Fibroblast of upper back skin (primary cell): ENCODE measurements around the gene ANKRD44.
"Not testable (repeated sequence)": the region's sequence is repeated elsewhere in the genome, so short reads cannot be mapped to it uniquely, and the experiment has no call there.

ENCODE experiments used
- DNase-seq: peaks from one replicate; pipeline ENCODE4 v3.0.0-alpha.2; 2013

The ANKRD44 gene

DNA sequence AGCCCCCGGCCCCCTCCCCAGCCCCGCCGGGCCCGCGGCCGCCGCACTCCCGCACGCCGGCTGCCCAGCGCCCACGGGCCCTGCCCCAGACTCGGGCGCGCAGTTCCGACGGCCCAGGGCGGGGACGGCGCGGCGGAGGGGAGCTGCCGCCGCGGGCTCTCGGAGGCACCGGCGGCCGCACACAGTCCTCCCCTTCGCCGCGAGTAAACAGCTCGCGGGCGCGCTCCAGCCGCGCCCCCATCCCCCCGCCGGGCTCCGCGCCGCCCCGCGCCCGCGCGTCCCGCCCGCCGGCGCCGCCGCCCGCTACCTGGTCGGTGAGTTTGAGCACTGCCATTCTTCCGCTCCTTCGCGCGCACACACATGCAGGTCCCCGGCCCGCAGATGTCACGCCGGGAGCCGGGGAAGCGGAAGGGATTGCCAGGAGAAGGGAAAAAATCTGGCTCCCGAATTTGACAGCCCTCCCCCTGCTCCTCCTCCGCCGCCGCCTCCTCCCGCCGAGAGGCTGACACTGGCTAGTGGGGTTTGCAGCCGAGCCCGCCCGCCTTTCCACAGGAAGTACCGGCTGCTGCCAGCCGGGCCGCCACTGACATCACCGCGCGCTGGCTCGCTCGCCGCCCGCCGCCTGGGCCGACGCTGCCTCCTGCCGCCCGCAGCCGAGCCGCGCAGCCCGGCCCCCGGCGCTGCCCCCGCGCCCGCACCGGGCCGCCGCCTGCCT lies at the start of gene ANKRD44:
Gene ANKRD44, minus strand, starts transcription at position 510 of the 715 bp plus-strand sequence. Its CDS starts 176 bp downstream, at position 334.
- DNase-seq = peak; percentile 81

DNA sequence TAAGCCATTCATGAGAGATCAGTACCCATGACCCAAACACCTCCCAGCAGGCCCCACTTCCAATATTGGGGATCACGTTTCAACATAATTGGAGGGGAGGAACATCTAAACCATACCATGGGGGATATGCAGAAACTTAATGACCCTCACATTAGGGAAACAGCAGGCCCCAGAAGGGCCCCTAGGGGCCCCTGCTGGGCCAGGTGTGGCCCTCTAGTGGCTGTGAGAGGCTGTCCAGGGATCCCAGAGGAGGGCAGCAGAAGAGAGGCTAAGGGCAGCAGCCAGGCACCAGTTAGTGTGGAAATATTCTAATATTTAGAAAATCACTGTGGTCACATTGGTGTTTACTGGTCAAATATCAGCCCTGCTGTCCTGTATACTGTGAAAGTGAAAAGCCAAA lies 49.3 kb upstream of the ANKRD44 start:
- no peak for DNase-seq

DNA sequence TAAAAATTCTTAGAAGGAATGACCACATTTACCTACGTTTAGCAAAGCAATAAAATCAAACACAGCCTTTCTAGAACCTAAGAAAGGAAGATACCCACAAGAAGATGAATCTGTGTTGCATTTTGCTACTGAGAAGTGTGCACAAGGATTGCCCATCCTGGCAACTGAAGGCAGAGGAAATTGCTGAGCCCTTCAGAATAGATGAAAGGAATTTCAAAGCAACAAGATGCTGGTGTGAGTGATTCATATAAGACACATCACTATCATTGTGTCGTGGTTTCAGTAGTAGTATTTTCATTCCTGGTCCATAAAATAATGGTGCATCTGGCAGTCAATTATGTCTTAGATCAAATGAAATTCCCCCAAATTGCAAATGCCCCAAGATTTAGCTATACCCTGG lies 48.4 kb upstream of the ANKRD44 start:
- peak; percentile 57 for DNase-seq

DNA sequence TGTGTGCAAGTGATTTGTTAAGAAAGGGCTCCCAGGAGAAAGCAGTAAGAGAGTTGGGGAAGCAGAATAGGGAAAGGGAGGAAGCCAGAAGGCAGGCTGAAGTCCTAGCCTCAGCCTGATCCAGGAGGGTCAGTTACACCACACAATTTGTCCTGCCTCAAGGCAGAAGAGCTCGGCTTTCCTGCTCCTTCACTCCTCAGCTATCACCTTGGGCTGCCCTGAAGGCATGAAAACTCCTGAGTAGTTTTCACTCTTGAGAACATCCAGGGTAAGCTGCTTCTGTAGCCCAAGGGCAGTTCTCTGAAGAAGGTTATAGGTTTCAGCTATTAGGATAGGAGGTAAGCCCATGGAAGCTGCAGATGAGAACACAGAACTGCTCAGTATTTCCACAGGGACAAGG lies 47.4 kb upstream of the ANKRD44 start:
- DNase-seq = no peak

DNA sequence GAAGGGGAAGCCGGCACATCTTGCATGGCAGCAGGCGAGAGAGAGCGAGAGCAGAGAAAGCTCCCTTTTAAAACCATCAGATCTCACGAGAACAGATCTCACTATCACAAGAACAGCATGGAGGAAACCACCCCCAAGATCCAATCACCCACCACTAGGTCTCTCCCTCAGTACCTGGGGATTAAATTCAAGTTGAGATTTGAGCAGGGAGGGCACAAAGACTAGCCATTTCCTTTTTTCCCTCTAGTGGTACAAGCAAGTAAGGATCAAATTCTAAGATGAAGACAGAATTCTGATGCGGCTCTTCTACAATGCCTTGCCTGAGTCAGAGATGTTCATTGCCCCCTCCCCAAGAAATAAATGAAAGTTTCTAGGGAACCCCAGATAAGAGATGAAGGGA lies 45.6 kb upstream of the ANKRD44 start:
- no peak for DNase-seq

DNA sequence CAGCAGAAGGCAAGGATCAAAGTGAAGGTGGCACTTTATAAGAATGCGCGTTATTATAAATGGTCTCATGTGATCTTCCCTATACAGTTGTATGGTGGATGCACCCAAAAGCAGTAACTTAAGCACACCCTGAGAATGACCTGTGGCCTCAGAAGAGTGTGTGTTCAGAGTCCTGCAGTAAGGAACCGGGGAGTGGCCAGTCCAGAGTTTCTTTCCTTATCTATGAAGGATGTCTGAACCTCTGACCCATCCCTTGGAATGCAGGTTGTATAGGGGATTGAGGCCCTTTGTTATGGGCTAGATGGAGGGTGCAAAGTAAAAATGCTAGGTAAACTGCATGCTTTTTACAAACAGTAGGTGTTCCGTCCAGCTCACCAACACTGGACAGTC lies 43.6 kb upstream of the ANKRD44 start:
- DNase-seq = no peak

DNA sequence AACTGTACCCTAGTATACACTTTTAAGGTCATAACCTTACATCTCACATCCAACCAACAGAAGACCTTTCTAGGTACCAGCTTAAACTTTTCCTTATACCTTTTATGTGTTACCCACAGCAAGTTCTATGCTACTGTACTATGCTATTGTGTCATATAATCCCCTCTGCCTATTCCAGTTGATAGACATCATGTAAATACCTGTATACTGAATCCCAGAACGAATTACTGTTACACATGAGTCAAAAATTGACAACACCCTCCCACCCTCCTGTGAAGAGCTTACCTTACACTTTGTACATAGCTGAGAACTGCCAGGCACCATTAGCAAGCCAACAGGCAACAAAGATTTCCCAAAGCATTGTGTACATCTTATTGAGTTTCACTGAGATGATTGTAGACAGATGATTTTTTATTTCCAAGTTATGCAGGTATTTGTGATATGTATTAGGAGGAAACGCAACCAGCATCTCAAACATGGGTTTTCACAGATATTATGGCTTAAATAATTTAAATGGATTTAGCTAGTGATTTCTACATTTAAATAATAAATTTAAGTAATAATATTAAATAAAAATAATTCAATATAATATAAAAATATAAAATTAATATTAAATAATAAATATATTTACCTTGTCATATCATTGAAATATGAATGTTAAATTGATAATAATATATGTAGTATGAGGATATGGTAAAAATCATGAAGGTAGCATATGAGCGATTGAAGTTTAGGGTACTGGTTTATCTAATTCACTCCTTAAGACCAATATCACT lies 43.0 kb upstream of the ANKRD44 start:
- no peak for DNase-seq

DNA sequence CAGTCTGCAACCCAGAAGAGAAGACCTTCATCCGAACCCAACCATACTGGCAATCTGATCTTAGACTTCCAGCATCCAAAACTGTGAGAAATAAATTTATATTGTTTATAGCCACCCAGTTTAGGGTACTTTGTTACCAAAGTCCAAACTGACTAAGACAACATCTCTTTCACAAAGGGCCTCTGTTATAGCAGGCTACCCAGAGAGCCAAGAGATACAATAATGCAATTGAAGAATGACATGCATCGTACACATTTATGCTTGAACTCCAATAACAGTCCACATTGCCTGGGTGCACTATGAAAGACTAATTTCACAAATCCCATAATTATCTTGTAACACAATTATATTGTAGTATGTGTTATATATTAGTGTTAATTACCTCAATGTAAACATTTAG lies 39.1 kb upstream of the ANKRD44 start:
- no peak for DNase-seq

DNA sequence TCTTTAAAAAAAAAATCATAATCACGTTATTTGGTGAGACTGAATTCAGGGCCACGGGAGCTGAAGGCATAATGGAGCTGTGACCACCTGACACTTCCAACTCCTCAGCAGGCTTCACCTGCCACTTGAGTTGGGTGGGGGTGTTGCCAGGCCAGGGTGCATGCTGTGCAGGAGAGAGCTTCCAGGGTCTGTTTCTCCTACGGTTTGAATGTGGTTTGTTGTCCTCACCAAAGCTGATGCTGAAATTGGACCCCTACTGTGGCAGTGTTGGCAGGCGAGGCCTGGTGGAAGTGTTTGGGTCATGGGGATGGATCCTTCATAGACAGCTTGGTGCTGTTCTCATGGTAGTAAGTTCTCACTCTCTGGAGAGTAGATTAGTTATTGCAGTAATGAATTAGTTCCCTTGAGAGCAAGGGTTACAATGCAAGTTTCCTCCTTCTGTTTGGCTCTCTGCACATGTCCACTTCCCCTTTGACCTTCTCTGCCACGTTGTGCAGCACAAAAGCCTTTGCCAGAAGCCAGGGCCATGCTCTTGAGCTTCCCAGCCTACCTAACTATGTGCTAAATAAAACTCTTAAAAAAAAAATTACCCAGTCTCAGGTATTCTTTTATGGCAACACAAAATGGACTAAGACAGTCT lies 38.3 kb upstream of the ANKRD44 start:
- no peak for DNase-seq

DNA sequence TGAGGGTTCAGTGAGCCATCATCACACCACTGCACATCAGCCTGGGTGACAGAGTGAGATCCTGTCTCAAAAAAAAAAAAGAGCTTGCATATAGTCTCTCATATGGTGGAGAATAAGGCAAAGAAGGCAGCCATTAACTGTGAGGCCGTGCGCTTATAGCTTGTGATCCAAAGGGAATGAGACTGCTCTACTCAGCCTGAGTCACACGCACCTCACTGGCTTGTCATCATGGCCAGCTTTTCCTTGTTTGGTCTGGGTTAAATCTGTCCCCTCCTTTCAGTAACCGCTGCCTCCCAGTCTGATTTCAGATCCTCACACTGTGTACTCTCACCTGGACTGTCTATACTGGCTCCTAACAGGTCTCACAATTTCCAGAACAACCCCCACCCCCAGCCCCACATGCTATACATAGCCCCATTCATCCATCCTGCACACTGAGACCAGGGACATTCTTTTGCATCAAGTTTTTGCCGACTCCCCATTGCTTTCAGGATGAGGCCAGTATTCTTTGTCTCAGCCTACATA lies 35.3 kb upstream of the ANKRD44 start:
- no peak for DNase-seq

DNA sequence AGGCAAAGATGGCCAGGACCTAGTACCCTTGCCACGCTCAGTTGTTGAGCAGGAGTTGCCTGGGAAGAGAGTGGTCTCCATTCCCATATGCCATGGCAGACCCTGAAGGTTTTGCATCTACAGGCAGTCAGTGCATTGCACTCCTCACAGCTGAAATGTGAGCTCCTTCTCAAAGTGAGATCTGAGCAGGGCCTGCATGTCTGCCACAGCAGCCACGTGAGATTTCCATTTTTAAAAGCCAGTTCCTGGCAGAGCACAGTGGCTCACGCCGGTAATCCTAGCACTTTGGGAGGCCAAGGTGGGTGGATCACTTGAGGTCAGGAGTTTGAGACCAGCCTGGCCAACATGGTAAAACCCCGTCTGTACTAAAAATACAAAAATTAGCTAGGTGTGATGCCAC lies 33.4 kb upstream of the ANKRD44 start:
- not testable (repeated sequence) for DNase-seq

DNA sequence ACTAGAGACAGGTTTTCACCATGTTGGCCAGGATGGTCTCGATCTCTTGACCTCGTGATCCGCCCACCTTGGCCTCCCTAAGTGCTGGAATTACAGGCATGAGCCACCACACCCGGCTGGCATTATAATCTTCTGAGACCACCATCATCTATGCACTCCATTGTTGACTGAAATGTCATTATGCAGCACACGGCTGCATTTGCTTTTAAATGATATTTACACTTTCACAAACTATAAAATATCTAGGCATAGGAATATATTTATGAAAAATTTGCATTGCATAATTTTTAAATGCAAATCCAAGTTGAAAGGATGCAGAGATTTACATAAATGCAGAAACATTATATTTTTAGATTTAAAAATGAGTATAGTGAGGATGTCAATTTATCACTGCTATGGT lies 30.0 kb upstream of the ANKRD44 start:
- DNase-seq = no peak

DNA sequence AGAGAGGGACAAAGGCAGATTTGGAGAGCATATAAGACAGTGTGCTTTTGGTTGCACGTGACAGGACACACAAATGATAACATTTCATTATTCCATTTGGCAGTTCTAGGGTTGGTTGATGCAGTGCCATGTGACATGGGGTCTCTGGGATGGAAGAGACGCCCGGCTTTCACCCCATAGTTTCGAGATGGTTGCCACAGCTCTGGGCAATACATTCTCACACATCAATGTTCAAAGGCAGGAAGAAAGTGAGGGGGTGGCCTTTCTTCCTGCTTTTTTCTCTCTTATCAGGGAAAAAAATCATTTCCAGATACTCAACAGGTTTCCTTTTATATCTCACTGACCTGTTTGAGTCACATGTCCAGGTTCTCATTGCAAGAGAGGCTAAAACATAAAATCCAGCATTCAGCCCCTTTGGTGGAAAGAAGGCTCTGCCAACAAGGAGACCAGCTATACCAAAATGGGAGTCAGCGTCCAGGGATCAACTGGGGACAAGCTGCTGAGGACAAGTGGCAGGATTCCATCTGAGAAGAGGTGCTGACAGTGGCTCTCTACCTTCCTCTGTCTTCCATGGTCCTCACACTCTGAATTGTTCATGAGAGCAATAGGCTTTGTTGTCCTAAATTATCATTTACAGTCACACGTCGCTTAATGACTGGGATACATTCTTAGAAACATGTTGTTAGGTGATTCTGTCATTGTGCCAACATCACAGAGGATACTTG lies 29.1 kb upstream of the ANKRD44 start:
- DNase-seq = no peak

DNA sequence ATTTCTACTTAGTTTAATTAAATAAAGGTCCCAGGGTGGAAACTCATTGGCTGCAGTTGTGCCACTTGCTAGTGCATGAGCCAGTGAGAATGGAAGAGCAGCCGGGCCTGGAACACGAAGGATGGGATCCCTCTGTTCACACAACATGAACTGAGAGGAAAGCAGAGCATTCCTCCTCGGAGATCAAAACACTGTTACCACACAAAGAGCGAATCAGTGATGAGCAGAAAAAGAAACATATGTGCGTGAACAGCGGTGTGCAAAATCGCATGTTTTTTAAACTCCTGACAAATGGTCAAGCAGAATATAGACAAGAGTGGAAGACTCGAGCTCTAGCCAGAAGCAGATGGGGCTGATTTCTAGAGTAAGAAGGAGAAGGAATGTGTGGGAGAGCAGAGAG lies 28.4 kb upstream of the ANKRD44 start:
- no peak for DNase-seq

DNA sequence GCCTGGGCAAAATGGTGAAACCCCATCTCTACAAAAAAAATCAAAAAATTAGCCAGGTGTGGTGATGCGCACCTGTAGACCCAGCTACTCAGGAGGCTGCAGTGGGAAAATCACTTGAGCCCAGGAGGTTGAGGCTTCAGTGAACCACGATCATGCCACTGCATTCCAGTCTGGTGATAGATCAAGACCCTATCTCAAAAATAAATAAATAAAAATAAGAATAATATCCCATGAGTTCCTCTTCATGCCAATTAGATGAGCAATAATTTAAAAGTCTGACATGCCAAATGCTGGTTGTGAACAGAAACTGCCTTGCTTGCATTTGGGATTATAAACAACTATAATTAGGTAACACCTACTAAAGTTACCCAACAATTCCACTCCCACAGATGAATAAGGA lies 22.1 kb upstream of the ANKRD44 start:
- no peak for DNase-seq

DNA sequence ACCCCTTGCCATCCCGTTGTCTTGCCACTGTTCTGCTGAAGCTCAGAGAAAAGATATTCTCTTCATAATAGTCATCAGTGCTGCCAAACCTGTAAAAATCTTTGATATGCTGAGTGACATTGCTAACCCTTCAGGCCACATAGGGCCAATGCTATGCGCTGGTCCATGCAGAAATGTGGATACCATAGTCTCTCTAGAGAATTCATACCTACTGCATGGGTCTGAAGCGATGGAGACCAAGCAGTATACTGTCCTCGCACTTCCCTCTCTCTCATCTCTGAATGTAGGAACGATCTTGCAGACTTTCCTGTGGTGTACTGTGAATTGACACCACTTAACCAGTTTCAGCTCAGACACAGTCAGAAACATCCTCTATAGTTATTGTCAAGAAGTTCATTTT lies 17.9 kb upstream of the ANKRD44 start:
- no peak for DNase-seq

DNA sequence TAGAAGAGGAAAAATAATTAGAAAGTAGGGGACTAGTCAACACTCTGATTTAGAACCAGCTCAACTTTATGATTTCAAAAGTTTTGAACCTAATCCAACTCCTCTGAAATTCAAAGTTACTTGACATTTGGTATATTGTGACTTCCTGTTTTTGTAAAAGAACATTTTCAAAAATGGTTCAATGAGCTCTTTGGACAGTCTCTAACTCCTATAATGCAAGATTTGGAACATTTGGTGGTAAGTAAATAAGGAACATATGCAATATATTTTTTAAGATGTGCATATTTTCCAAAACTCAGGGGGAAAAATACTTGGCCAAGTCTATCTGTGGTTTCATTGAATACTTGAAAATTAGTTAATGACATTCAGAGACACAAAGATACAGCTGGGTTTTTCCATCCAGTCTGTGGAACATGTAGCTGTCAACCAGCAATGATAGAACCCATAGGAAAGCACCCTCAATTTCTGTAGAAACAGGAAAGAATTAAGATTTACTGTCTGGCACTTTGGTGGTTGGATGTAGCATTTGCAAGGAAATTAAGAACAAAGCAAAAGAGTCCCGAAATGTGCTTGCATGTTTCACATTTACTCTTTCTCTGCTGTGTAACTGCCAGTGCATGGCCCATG lies 17.0 kb upstream of the ANKRD44 start:
- peak; percentile 17 for DNase-seq

DNA sequence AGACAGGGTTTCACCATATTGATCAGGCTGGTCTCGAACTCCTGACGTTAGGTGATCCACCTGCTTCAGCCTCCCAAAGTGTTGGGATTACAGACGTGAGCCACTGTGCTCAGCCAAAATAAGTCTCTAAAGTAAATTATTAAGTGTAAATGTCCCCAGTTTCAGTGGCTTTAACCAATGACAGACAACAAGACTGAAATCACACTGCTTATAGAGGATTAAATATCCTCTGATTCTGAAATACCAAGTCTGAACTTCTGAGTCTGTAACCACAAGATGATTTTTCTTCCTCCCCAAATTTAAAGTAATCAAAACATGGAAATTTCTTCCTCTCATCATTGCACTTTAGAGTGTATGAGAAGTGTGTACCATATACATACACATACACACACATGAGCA lies 16.5 kb upstream of the ANKRD44 start:
- no peak for DNase-seq

DNA sequence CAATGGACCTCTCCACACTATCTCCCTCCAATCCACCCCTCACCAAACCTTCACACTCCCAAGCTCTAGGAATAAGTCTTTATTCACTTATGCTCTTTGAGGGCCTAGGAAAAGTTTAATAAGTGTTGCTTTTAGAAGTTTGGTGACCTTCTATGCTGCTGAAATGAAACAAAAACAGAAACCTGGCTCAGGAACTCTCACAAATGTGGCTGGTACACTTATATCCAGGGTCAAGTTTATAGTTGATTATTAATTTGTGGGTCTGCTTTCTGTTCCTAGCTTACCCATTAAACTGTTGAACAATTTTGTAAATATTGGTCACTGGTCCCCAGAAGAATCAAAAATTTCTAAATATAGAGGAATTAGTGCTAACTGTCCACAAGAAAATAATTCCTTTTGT lies 14.2 kb upstream of the ANKRD44 start:
- no peak for DNase-seq

DNA sequence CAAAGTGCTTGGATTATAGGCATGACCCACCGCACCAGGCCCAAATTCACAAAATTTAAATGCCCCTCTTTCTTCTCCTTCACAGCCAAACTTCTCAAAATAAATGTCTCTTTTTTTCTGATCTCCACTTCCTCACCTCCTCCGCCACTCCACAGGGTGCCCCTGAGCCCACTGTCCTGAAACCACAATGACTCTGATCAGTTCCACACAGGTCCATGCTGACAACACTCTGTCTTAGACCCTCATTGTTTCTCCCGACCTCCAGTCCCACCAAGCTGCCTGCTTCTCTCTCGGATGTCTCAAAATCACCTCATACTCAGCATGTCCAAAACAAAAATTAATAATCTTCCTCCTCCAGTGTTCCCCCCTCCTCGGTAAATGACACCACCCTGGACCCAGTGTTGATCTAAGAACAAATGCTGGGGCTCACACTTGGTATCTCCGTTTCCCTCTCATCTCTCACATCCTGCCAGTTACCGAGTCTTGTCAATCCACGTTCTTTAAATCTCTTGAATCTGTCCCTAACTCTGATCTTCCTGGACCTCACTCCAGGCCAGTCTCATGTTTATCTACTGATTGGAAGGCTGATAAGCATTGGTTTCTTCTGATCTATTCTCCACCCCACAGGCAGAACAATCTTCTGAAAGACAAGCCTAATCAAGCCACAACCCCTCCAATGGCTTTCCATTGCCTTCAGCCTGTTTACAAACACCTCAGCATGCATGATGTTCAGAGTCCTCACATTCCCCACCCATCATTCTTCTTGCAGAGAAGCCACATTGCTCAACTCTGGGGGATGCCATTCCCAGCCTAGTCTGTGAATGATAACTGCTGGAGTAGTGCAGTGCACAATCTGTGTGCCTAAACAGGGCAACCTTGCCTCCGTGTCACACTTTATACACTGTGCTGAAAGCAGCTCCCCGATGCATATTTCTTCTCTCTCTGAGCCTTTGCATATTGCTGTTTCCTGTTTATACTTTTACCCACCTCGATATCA lies 12.4 kb upstream of the ANKRD44 start:
- no peak for DNase-seq

DNA sequence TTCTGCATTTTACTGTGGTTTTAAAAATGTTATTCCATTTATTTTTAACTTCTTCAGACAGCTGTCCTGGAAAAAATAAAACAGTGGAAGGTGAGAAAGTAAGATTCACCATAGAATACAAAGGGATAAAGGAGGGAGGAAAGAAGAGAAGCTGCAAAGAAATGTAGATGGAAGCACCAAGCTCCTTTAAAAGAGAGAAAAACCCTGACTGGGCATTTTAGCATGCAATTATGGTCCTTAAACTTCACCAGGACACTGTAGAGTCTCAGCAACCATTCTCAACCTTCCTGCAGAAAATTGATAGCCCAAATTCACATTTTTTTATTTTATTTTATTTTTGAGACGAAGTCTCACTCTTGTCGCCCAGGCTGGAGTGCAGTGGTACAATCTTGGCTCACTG lies 11.6 kb upstream of the ANKRD44 start:
- DNase-seq = no peak
